ENCODE data around the gene TRIM47. TPM values are rescaled to one million over a fixed set of nuclear protein-coding genes. Genes with fewer than 3 reads are reported as not detected.

TRIM47 gene
- total and polyA plus RNA-seq, 2 of the 13 experiments (the other 11 are each of a cell fraction or from before 2014, with no cell fraction given): 33.5 to 82.0 TPM

DNA sequence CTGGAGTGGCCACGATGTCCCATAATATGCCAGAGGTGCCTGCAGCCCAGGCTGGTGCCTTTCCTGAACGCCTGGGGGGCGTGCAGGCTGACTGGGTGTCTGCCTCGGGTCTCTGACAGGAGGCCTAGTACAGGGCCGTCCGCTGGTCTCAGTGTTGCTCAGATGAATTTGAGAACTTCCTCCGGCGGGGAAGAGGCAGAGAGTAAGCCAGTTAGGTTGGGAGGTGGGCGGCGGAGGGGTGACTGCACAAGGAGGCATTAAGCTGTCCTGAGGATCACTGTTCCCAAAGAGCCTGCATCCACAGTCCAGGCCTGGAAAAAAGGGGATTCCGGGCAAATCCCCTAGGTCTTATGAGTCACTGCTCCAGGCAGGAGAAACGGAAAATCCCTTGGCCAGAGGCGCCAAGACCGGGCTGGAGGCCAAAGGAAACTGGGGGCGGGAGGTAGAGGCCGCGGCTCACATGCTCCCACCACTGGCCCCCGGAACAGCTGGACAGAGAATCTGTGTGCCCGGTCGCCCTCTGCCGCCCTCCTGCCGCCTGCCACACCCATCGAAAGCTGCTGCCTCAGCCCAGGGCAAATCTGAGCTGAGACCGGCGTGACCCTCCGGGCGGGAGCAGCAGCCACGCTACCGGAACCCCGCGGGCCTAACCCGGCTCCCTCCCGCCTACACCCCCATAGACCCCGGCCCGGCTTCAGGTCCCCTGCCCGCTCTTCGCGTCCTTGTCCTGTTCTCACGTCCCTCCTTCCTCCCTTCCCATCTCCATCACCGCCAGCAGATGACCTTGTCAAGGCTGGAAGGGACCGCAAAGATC, 1.2 kb downstream of the TRIM47 start (continued):
- no peak for TF ChIP-seq ZNF777 (CRISPR knock-in tag; IDR thresholded peaks at IDR 0.05)
- no peak for TF ChIP-seq XRCC5 (optimal IDR thresholded peaks at IDR 0.05; ENCODE audit: low read length)
- TF ChIP-seq, protein P1, sequence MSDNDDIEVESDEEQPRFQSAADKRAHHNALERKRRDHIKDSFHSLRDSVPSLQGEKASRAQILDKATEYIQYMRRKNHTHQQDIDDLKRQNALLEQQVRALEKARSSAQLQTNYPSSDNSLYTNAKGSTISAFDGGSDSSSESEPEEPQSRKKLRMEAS (IDR thresholded peaks at IDR 0.05): no peak
- TF ChIP-seq ATM (IDR thresholded peaks at IDR 0.05; ENCODE audit: borderline replicate concordance): no peak
- no peak; the same call in 1 of the 2 replicates for TF ChIP-seq SALL1 (CRISPR knock-in tag; IDR thresholded peaks at IDR 0.05)
- TF ChIP-seq, protein P2, sequence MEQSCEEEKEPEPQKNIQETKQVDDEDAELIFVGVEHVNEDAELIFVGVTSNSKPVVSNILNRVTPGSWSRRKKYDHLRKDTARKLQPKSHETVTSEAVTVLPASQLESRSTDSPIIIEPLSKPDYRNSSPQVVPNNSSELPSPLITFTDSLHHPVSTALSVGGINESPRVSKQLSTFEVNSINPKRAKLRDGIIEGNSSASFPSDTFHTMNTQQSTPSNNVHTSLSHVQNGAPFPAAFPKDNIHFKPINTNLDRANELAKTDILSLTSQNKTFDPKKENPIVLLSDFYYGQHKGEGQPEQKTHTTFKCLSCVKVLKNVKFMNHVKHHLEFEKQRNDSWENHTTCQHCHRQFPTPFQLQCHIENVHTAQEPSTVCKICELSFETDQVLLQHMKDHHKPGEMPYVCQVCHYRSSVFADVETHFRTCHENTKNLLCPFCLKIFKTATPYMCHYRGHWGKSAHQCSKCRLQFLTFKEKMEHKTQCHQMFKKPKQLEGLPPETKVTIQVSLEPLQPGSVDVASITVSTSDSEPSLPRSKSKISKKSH (CRISPR knock-in tag; IDR thresholded peaks at IDR 0.05; ENCODE audit: borderline replicate concordance): peak; percentile 86
- TF ChIP-seq ZFY (CRISPR knock-in tag; IDR thresholded peaks at IDR 0.05): peak; percentile 33; the same call in 1 of the 2 replicates
- peak; percentile 2; the same call in 1 of the 2 replicates for TF ChIP-seq TAF1 (CRISPR knock-in tag; IDR thresholded peaks at IDR 0.05)
- TF ChIP-seq SMC3 (IDR thresholded peaks at IDR 0.05; ENCODE audit: low read length): no peak
- no peak for TF ChIP-seq PHB2 (IDR thresholded peaks at IDR 0.05; ENCODE audit: partially characterized antibody)
- TF ChIP-seq MTF1 (CRISPR knock-in tag; IDR thresholded peaks at IDR 0.05): no peak
- TF ChIP-seq THAP11 (CRISPR knock-in tag; IDR thresholded peaks at IDR 0.05): peak; percentile 26; the same call in 1 of the 2 replicates
- TF ChIP-seq, protein P3, sequence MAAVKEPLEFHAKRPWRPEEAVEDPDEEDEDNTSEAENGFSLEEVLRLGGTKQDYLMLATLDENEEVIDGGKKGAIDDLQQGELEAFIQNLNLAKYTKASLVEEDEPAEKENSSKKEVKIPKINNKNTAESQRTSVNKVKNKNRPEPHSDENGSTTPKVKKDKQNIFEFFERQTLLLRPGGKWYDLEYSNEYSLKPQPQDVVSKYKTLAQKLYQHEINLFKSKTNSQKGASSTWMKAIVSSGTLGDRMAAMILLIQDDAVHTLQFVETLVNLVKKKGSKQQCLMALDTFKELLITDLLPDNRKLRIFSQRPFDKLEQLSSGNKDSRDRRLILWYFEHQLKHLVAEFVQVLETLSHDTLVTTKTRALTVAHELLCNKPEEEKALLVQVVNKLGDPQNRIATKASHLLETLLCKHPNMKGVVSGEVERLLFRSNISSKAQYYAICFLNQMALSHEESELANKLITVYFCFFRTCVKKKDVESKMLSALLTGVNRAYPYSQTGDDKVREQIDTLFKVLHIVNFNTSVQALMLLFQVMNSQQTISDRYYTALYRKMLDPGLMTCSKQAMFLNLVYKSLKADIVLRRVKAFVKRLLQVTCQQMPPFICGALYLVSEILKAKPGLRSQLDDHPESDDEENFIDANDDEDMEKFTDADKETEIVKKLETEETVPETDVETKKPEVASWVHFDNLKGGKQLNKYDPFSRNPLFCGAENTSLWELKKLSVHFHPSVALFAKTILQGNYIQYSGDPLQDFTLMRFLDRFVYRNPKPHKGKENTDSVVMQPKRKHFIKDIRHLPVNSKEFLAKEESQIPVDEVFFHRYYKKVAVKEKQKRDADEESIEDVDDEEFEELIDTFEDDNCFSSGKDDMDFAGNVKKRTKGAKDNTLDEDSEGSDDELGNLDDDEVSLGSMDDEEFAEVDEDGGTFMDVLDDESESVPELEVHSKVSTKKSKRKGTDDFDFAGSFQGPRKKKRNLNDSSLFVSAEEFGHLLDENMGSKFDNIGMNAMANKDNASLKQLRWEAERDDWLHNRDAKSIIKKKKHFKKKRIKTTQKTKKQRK (IDR thresholded peaks at IDR 0.05; ENCODE audit: low read length): no peak
- TF ChIP-seq NFRKB (IDR thresholded peaks at IDR 0.05): no peak
- no peak for TF ChIP-seq SETDB1 (CRISPR knock-in tag; IDR thresholded peaks at IDR 0.05; ENCODE audit: borderline replicate concordance)
- peak; percentile 59 for TF ChIP-seq ZEB1 (IDR thresholded peaks at IDR 0.05; ENCODE audit: insufficient replicate concordance, low read depth)
- TF ChIP-seq, protein P4, sequence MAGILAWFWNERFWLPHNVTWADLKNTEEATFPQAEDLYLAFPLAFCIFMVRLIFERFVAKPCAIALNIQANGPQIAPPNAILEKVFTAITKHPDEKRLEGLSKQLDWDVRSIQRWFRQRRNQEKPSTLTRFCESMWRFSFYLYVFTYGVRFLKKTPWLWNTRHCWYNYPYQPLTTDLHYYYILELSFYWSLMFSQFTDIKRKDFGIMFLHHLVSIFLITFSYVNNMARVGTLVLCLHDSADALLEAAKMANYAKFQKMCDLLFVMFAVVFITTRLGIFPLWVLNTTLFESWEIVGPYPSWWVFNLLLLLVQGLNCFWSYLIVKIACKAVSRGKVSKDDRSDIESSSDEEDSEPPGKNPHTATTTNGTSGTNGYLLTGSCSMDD (CRISPR knock-in tag; IDR thresholded peaks at IDR 0.05): no peak
- peak; percentile 6; the same call in 1 of the 2 replicates for TF ChIP-seq JUND (CRISPR knock-in tag; IDR thresholded peaks at IDR 0.05)
- TF ChIP-seq, protein P5, sequence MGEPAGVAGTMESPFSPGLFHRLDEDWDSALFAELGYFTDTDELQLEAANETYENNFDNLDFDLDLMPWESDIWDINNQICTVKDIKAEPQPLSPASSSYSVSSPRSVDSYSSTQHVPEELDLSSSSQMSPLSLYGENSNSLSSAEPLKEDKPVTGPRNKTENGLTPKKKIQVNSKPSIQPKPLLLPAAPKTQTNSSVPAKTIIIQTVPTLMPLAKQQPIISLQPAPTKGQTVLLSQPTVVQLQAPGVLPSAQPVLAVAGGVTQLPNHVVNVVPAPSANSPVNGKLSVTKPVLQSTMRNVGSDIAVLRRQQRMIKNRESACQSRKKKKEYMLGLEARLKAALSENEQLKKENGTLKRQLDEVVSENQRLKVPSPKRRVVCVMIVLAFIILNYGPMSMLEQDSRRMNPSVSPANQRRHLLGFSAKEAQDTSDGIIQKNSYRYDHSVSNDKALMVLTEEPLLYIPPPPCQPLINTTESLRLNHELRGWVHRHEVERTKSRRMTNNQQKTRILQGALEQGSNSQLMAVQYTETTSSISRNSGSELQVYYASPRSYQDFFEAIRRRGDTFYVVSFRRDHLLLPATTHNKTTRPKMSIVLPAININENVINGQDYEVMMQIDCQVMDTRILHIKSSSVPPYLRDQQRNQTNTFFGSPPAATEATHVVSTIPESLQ (CRISPR knock-in tag; conservative IDR thresholded peaks at IDR 0.05): no peak
- TF ChIP-seq XBP1 (CRISPR knock-in tag; IDR thresholded peaks at IDR 0.05): no peak
- no peak for TF ChIP-seq HNF4A (CRISPR knock-in tag; IDR thresholded peaks at IDR 0.05)
- TF ChIP-seq RBFOX2 (IDR thresholded peaks at IDR 0.05; ENCODE audit: low read depth, low read length): peak; percentile 85

Measured in HepG2 (cell line).